HepG2 (cell line): ENCODE data around the gene ADAM15. TPM values are rescaled to one million over a fixed set of nuclear protein-coding genes. Genes with fewer than 3 reads are reported as not detected.
A peak's percentile ranks its signal among the peaks of the same experiment; 100 is the strongest.

Source experiments
- ATAC-seq: fragments of 200-7000 bp; cut with Tn5 transposase; 3 replicates; pipeline ENCODE4 v1.9.1; 2020; ENCODE audit warnings: mild to moderate bottlenecking, moderate library complexity
- BruUV-seq: library from RNA; stranded (reverse); fragments of 400-500 nt; replicated peaks from 2 replicates; lab custom pipeline; 2021; lab: Mats Ljungman, UMichigan
- CTCF ChIA-PET: fragments of 300-600 bp; formaldehyde crosslinking; extraction: SDS; loops from one replicate; lab custom pipeline; 2021; ENCODE audit warnings: low total read pairs, inconsistent platforms, low intra/inter-chr PET ratio; lab: Yijun Ruan, JAX
- POLR2A ChIA-PET: fragments of 350-600 bp; sonication (Branson Sonifier 250); formaldehyde crosslinking; loops from one replicate; lab custom pipeline; 2020; ENCODE audit warnings: antibody characterized with exemption, inconsistent platforms; lab: Yijun Ruan, JAX
- DNase-seq: peaks from one replicate; pipeline ENCODE4 v3.0.0-alpha.2; 2015; ENCODE audit warnings: low spot score
- FAIRE-seq: peaks from 3 replicates; lab custom pipeline; 2011; peaks lifted over from hg19 to GRCh38; lab: Jason Lieb, UNC
- H2AFZ ChIP-seq: one replicate; pipeline ENCODE4 v1.6.1; 2011; ENCODE audit warnings: low read length, inconsistent platforms
- H3K27ac ChIP-seq: fragments of 300-600 bp; 3 replicates; pipeline ENCODE4 v1.8.0; 2011; ENCODE audit warnings: mixed run types, mild to moderate bottlenecking, mixed read lengths, low read length, inconsistent platforms; ENCODE audit not compliant: insufficient read depth; ENCODE audit errors: extremely low read length
- H3K27me3 ChIP-seq, 2 experiments: fragments of 200-600 bp in 1 of 2; 2 replicates in 1 of 2; 3 replicates in 1 of 2; pipeline versions ENCODE4 v1.6.0 to v1.8.0; 2011; ENCODE audit warnings: low read length in 2 of 2, mild to moderate bottlenecking in 2 of 2, moderate library complexity in 2 of 2, inconsistent platforms in 1 of 2; ENCODE audit not compliant: insufficient read depth in 2 of 2, control insufficient read depth in 1 of 2
- H3K36me3 ChIP-seq, 2 experiments: fragments of 200-600 bp in 1 of 2; replicated peaks in 1 of 2; 2 replicates in 1 of 2; 3 replicates in 1 of 2; pipeline versions ENCODE4 v1.5.1 to v1.8.0; 2011; ENCODE audit warnings: low read length in 2 of 2, inconsistent platforms in 1 of 2; ENCODE audit not compliant: insufficient read depth in 2 of 2, control insufficient read depth in 1 of 2
- H3K4me1 ChIP-seq: 2 replicates; pipeline ENCODE4 v1.5.1; 2012; ENCODE audit warnings: low read length, inconsistent platforms; ENCODE audit not compliant: insufficient read depth
- H3K4me2 ChIP-seq: 2 replicates; pipeline ENCODE4 v1.6.0; 2011; ENCODE audit warnings: low read depth, low read length, inconsistent platforms
- H3K4me3 ChIP-seq, 3 experiments: fragments of 200-600 bp in 1 of 3; sonication (generic), shearing (Covaris generic) in 1 of 3; replicated peaks in 1 of 3; 2 replicates each; pipeline ENCODE4 v1.5.1; 2011 to 2016; ENCODE audit warnings: low read length in 3 of 3, inconsistent platforms in 2 of 3, low read depth in 2 of 3, mild to moderate bottlenecking in 2 of 3, control low read depth in 1 of 3, mixed read lengths in 1 of 3; ENCODE audit not compliant: insufficient read depth in 1 of 3
- H3K79me2 ChIP-seq: one replicate; pipeline ENCODE4 v1.6.1; 2011; ENCODE audit warnings: low read length, inconsistent platforms; ENCODE audit not compliant: insufficient read depth
- H3K9ac ChIP-seq: 2 replicates; pipeline ENCODE4 v1.6.0; 2011; ENCODE audit warnings: mild to moderate bottlenecking, low read depth, low read length, inconsistent platforms; ENCODE audit not compliant: insufficient read depth
- H3K9me3 ChIP-seq: 2 replicates; pipeline ENCODE4 v1.5.1; 2012; ENCODE audit warnings: mild to moderate bottlenecking, low read length
- H4K20me1 ChIP-seq: 2 replicates; pipeline ENCODE4 v1.6.0; 2011; ENCODE audit warnings: inconsistent platforms, mild to moderate bottlenecking, low read length, moderate library complexity; ENCODE audit not compliant: insufficient read depth
- CREBL2 ChIP-seq: sonication (generic); formaldehyde crosslinking; IDR thresholded peaks from 2 replicates; pipeline ENCODE4 v1.8.1; 2023; ENCODE audit warnings: missing genetic modification reagents, mild to moderate bottlenecking, borderline replicate concordance
- DNMT1 ChIP-seq: sonication (generic); formaldehyde crosslinking; IDR thresholded peaks from 2 replicates; pipeline ENCODE4 v1.5.1; 2020; ENCODE audit warnings: mild to moderate bottlenecking, missing genetic modification reagents
- EED ChIP-seq: sonication (generic); formaldehyde crosslinking; IDR thresholded peaks from 2 replicates; pipeline ENCODE4 v1.5.0; 2020; ENCODE audit warnings: mild to moderate bottlenecking, missing genetic modification reagents
- GABPB1 ChIP-seq: IDR thresholded peaks from 2 replicates; pipeline ENCODE4 v1.6.1; 2016; ENCODE audit warnings: mild to moderate bottlenecking, missing genetic modification reagents, moderate library complexity, missing compliant biosample characterization
- NFATC3 ChIP-seq: sonication (generic); formaldehyde crosslinking; IDR thresholded peaks from 2 replicates; pipeline ENCODE4 v1.5.1; 2020; ENCODE audit warnings: mild to moderate bottlenecking, missing genetic modification reagents
- NFYC ChIP-seq: IDR thresholded peaks from 2 replicates; pipeline ENCODE4 v1.6.1; 2016; ENCODE audit warnings: missing genetic modification reagents, missing compliant biosample characterization
- ZNF563 ChIP-seq: sonication (generic); formaldehyde crosslinking; IDR thresholded peaks from 2 replicates; pipeline ENCODE4 v1.8.0; 2022; ENCODE audit warnings: mild to moderate bottlenecking, moderate library complexity, missing genetic modification reagents
- ZNF646 ChIP-seq: sonication (generic); formaldehyde crosslinking; IDR thresholded peaks from 2 replicates; pipeline ENCODE4 v1.9.0; 2021; ENCODE audit warnings: mild to moderate bottlenecking, missing genetic modification reagents
- WGBS: methylation state at CpG from one replicate; pipeline ENCODE4 v1.1.6; 2017; ENCODE audit warnings: low lambda C conversion rate; 5-methylcytosine and 5-hydroxymethylcytosine counted together
- in situ Hi-C: cut with HindIII; loops from 2 replicates; pipeline ENCODE4 v1.10.0; 2017; ENCODE audit warnings: low pct_unique_long_range_greater_than_20kb; ENCODE audit not compliant: extremely low pct_ligation_motif_present
- intact Hi-C: fragments of 100-400 bp; cut with micrococcal nuclease; formaldehyde crosslinking; loops from one replicate; pipeline ENCODE4 v1.10.0; 2022; ENCODE audit not compliant: unreplicated experiment
- polyA plus RNA-seq, 8 experiments: library from polyadenylated mRNA; depleted of rRNA in 3 of 8; stranded (reverse) in 7 of 8; unstranded in 1 of 8; fragments of >200 nt; fragmentation: Illumina TruSeq in 4 of 8; extraction: Trizol in 4 of 8; gene quantifications; 2 replicates each; pipeline versions ENCODE4 v1.2.1 to v1.2.3, GENCODE V29; 2011 to 2016; ENCODE audit warnings: low read depth in 4 of 8, missing spikeins in 1 of 8, mixed read lengths in 1 of 8; ENCODE audit not compliant: insufficient read depth in 1 of 8
- total RNA-seq, 5 experiments: library from RNA; depleted of rRNA; stranded (reverse); fragments of >200 nt; fragmentation: Illumina TruSeq; extraction: Trizol; gene quantifications; 2 replicates each; pipeline ENCODE4 v1.2.3, GENCODE V29; 2016; ENCODE audit warnings: low read depth in 1 of 5
- TF ChIP-seq, protein P1 (sequence below): sonication (generic); formaldehyde crosslinking; IDR thresholded peaks from 2 replicates; pipeline ENCODE4 v1.8.0; 2022; ENCODE audit warnings: low read depth, missing genetic modification reagents
- TF ChIP-seq, protein P2 (sequence below): sonication (generic); formaldehyde crosslinking; conservative IDR thresholded peaks from 2 replicates; pipeline ENCODE4 v1.4.0; 2020; ENCODE audit warnings: missing genetic modification reagents

Gene ADAM15
- total and polyA plus RNA-seq, 2 of the 13 experiments (the other 11 are each of a cell fraction or from before 2014, with no cell fraction given): 17.9 to 25.6 TPM

DNA sequence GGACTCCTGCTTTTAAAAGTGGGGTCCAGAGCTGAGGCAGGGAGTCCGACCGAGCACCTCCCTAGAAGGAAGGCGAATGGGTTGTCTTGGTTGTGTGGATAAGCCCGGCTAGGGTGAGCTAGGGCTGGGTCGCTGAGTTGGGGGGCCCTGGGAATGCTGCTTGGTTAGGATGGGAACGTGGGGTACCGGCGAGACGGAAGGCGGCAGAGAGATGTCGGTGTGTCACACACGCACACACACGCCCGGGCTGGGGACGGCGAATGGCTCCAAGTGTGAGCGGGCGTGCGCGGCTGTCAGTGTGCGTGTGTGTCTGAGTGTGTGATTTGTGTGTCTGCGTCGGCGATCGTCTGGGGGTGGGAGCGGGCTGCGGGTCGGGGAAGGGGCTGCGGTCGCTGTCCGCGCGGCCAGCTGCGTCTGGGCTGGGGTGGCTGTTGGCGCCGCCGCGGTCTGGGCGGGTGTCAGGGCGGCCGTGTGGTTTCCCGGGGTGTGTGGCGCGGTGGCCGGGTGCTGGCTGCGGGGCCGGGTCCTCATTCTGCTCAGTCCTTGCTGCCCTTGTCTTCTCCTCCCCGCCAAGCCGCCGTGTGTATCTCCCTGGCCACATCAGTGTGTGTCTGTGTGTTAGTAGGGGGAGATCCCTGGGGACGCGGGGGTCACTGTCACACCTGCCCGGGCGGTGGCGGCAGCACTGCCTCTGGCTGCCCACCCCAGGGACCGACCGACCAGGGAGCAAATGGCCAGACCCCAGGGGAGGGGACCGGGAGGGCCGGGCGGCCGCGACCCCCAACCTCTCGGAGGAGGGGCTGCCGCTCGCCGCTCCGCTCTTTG, 28.6 kb downstream of the ADAM15 start:
- in situ Hi-C loops (no loop called here), intact Hi-C loops (loop anchor here (5.0 to 10.0 kb wide), 2 partner anchors 32 to 175 kb away; no protein-coding TSS in a partner anchor)
- Histone ChIP-seq H3K4me3 (peak overlapping the region; percentile 41 to 70 (median 50)), H3K27ac (no peak overlapping the region), H3K27me3 (peaks cover 28 to 93% of the 10 kb centered on the region in 2 experiments), H3K9ac (no peak overlapping the region), H3K4me1 (peaks cover 67% of the 10 kb centered on the region), H3K79me2 (no peaks in the 10 kb centered on the region), H3K4me2 (peak overlapping the region; percentile 90), H4K20me1 (peaks cover 4% of the 10 kb centered on the region; the same call in 1 of the 2 replicates), H3K36me3 (no peaks in the 10 kb centered on the region), H2AFZ (no peak overlapping the region), H3K9me3 (no peaks in the 10 kb centered on the region)
- POLR2A ChIA-PET: interaction anchor here (1.0 to 2.3 kb wide), 3 partner anchors 9 to 16 kb away, joined by 3 to 10 read pairs (median 4); partner anchors contain the start of gene EFNA4
- ATAC-seq: peak; percentile 15
- 2% methylated on average over 27 of the region's 67 CpGs for WGBS
- CTCF ChIA-PET: no interaction called here
- no TSS peak for BruUV-seq
- no peak for DNase-seq
- no peak for FAIRE-seq
- TF ChIP-seq ZNF646 (CRISPR knock-in tag): peak; percentile 79
- TF ChIP-seq NFATC3 (CRISPR knock-in tag): no peak
- no peak for TF ChIP-seq ZNF563 (CRISPR knock-in tag)
- TF ChIP-seq, protein P1, sequence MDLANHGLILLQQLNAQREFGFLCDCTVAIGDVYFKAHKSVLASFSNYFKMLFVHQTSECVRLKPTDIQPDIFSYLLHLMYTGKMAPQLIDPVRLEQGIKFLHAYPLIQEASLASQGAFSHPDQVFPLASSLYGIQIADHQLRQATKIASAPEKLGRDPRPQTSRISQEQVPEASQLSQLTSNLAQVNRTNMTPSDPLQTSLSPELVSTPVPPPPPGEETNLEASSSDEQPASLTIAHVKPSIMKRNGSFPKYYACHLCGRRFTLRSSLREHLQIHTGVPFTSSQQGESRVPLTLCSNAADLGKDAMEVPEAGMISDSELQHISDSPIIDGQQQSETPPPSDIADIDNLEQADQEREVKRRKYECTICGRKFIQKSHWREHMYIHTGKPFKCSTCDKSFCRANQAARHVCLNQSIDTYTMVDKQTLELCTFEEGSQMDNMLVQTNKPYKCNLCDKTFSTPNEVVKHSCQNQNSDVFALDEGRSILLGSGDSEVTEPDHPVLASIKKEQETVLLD (CRISPR knock-in tag): 0 out of 2 replicates have a peak, but pooled peaks have one; percentile 21
- TF ChIP-seq DNMT1 (CRISPR knock-in tag): no peak
- TF ChIP-seq NFYC (CRISPR knock-in tag): no peak
- TF ChIP-seq, protein P2, sequence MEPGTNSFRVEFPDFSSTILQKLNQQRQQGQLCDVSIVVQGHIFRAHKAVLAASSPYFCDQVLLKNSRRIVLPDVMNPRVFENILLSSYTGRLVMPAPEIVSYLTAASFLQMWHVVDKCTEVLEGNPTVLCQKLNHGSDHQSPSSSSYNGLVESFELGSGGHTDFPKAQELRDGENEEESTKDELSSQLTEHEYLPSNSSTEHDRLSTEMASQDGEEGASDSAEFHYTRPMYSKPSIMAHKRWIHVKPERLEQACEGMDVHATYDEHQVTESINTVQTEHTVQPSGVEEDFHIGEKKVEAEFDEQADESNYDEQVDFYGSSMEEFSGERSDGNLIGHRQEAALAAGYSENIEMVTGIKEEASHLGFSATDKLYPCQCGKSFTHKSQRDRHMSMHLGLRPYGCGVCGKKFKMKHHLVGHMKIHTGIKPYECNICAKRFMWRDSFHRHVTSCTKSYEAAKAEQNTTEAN: no peak
- peak; percentile 35; the same call in 1 of the 2 replicates for TF ChIP-seq GABPB1 (CRISPR knock-in tag)
- TF ChIP-seq CREBL2 (CRISPR knock-in tag): no peak
- peak; percentile 59; the same call in 1 of the 2 replicates for TF ChIP-seq EED
